B cell (primary cell): ENCODE measurements around the gene PLD3. TPM values are rescaled to one million over a fixed set of nuclear protein-coding genes. Genes with fewer than 3 reads are reported as not detected.

Source experiments
- ATAC-seq: fragments of 200-7000 bp; cut with Tn5 transposase; one replicate; pipeline ENCODE4 v1.10.0; 2021; ENCODE audit warnings: low read depth, mild to moderate bottlenecking, moderate number of reproducible peaks, moderate library complexity
- CTCF ChIA-PET: fragments of 350-600 bp; sonication (Branson Sonifier 250); formaldehyde crosslinking; loops from one replicate; lab custom pipeline; 2021; ENCODE audit warnings: antibody characterized with exemption, inconsistent platforms; lab: Charles Lee
- POLR2A ChIA-PET: fragments of 350-600 bp; sonication (Branson Sonifier 250); formaldehyde crosslinking; loops from one replicate; lab custom pipeline; 2021; ENCODE audit warnings: antibody characterized with exemption; lab: Charles Lee
- DNase-seq: peaks from one replicate; pipeline ENCODE4 v3.0.0; 2013
- H2AFZ ChIP-seq: 2 replicates; pipeline ENCODE4 v1.6.1; 2012; ENCODE audit warnings: mild to moderate bottlenecking, low read depth, low read length; ENCODE audit not compliant: insufficient read depth, poor library complexity, severe bottlenecking
- H3K27ac ChIP-seq, 2 donors: 1 replicate in 1 of 2; 2 replicates in 1 of 2; pipeline ENCODE4 v1.5.1; 2012 to 2013; ENCODE audit warnings: low read length in 2 of 2, mild to moderate bottlenecking in 2 of 2, moderate library complexity in 1 of 2
- H3K27me3 ChIP-seq, 4 experiments: fragments of 200-600 bp in 1 of 4; sonication (generic) in 1 of 4; replicated peaks in 1 of 4; 1 replicate in 2 of 4; 2 replicates in 2 of 4; pipeline versions ENCODE4 v1.6.1 to v1.7.0; 2013 to 2016; ENCODE audit warnings: low read length in 3 of 4, mild to moderate bottlenecking in 2 of 4, mixed read lengths in 1 of 4, moderate library complexity in 1 of 4; ENCODE audit not compliant: insufficient read depth in 4 of 4, control insufficient read depth in 3 of 4; ENCODE audit errors: control extremely low read depth in 1 of 4
- H3K36me3 ChIP-seq, 2 experiments: replicated peaks in 1 of 2; 1 replicate in 1 of 2; 2 replicates in 1 of 2; pipeline versions ENCODE4 v1.6.1 to v1.7.1; 2013; ENCODE audit warnings: low read length in 1 of 2; ENCODE audit not compliant: insufficient read depth in 2 of 2, control insufficient read depth in 1 of 2; ENCODE audit errors: control extremely low read depth in 1 of 2, extremely low read depth in 1 of 2
- H3K4me1 ChIP-seq, 2 donors: fragments of 200-600 bp in 1 of 2; sonication (generic) in 1 of 2; 1 replicate in 1 of 2; 2 replicates in 1 of 2; pipeline versions ENCODE4 v1.5.1 to v1.6.1; 2013 to 2017; ENCODE audit warnings: low read length in 2 of 2; ENCODE audit not compliant: control insufficient read depth in 2 of 2, insufficient read depth in 2 of 2
- H3K4me2 ChIP-seq: replicated peaks from 2 replicates; pipeline ENCODE3; 2012; ENCODE audit warnings: mild to moderate bottlenecking, low read depth, low read length; ENCODE audit not compliant: poor library complexity, severe bottlenecking
- H3K4me3 ChIP-seq, 5 experiments: fragments of 200-600 bp in 1 of 5; sonication (generic) in 1 of 5; 1 replicate in 3 of 5; 2 replicates in 2 of 5; pipeline versions ENCODE4 v1.5.1 to v1.7.0; 2011 to 2016; ENCODE audit warnings: low read length in 4 of 5, mild to moderate bottlenecking in 4 of 5, low read depth in 2 of 5, control low read depth in 1 of 5, moderate library complexity in 1 of 5; ENCODE audit not compliant: insufficient read depth in 1 of 5; ENCODE audit errors: control extremely low read depth in 1 of 5, extremely low read depth in 1 of 5
- H3K79me2 ChIP-seq: fragments of 200-600 bp; sonication (generic); one replicate; pipeline ENCODE4 v1.6.0; 2016; ENCODE audit warnings: low read length; ENCODE audit not compliant: control insufficient read depth, insufficient read depth
- H3K9ac ChIP-seq: fragments of 200-600 bp; sonication (generic); 2 replicates; pipeline ENCODE4 v1.6.1; 2017; ENCODE audit warnings: mild to moderate bottlenecking, low read length, moderate library complexity
- H3K9me3 ChIP-seq, 3 donors: one replicate each; pipeline versions ENCODE4 v1.6.1 to v1.7.1; 2013; ENCODE audit warnings: low read length in 2 of 3; ENCODE audit not compliant: control insufficient read depth in 2 of 3, insufficient read depth in 1 of 3; ENCODE audit errors: control extremely low read depth in 1 of 3
- H4K20me1 ChIP-seq: 2 replicates; pipeline ENCODE4 v1.6.0; 2012; ENCODE audit warnings: mild to moderate bottlenecking, low read length; ENCODE audit not compliant: insufficient read depth, control insufficient read depth, poor library complexity, severe bottlenecking
- H3K27ac Mint-ChIP-seq: one replicate; pipeline ENCODE4 v1.8.0; 2021; ENCODE audit warnings: mixed read lengths
- H3K27me3 Mint-ChIP-seq: one replicate; pipeline ENCODE4 v1.8.0; 2021; ENCODE audit warnings: mixed read lengths
- H3K4me1 Mint-ChIP-seq: one replicate; pipeline ENCODE4 v1.8.0; 2021; ENCODE audit warnings: mixed read lengths
- H3K4me3 Mint-ChIP-seq: one replicate; pipeline ENCODE4 v1.8.0; 2021; ENCODE audit warnings: mixed read lengths
- H3K9me3 Mint-ChIP-seq: one replicate; pipeline ENCODE4 v1.8.0; 2022; ENCODE audit warnings: mixed read lengths; ENCODE audit not compliant: insufficient read depth
- CTCF ChIP-seq: fragments of 200-600 bp; IDR thresholded peaks from one replicate; pipeline ENCODE4 v1.8.0; 2022; ENCODE audit warnings: antibody characterized with exemption, mild to moderate bottlenecking
- EZH2 ChIP-seq: IDR thresholded peaks from 2 replicates; pipeline ENCODE4 v1.6.1; 2012; ENCODE audit warnings: borderline replicate concordance, low read depth, mild to moderate bottlenecking, moderate library complexity, low read length; ENCODE audit not compliant: insufficient read depth, poor library complexity, severe bottlenecking
- WGBS: methylation state at CpG from one replicate; pipeline ENCODE4 v1.1.5; 2013; ENCODE audit warnings: missing lambda C conversion rate; ENCODE audit not compliant: insufficient coverage; 5-methylcytosine and 5-hydroxymethylcytosine counted together
- intact Hi-C: fragments of 100-400 bp; cut with micrococcal nuclease; formaldehyde crosslinking; loops from one replicate; pipeline ENCODE4 v1.10.0; 2022
- polyA plus RNA-seq: library from polyadenylated mRNA; depleted of rRNA; stranded (reverse); fragments of >200 nt; gene quantifications from 2 replicates; pipeline ENCODE4 v1.2.3, GENCODE V29; 2012
- total RNA-seq, 2 donors: library from RNA; stranded (reverse); fragments of 120-200 nt in 1 of 2; gene quantifications; 1 replicate in 1 of 2; 2 replicates in 1 of 2; pipeline versions ENCODE4 v1.2.3 to v1.2.4, GENCODE V29; 2013 to 2022

The PLD3 gene
- total and polyA plus RNA-seq, 2 donors (not counting 1 experiment from before 2014, with no cell fraction given) = 61.7 to 153 TPM

- Histone ChIP-seq H2AFZ (no peak overlapping the region), H3K27ac (no peak overlapping the region), H3K79me2 (no peaks in the 10 kb centered on the region), H3K9ac (no peak overlapping the region), H3K4me3 (no peak overlapping the region), H3K9me3 (no peaks in the 10 kb centered on the region), H3K27me3 (peaks cover 0 to 2% (median 0%) of the 10 kb centered on the region in 4 experiments), H3K4me1 (peaks cover 12 to 28% of the 10 kb centered on the region in 2 donors), H3K36me3 (no peaks in the 10 kb centered on the region), H3K4me2 (no peak overlapping the region), H4K20me1 (no peaks in the 10 kb centered on the region)
- no peak overlapping the region for H3K4me3 Mint-ChIP-seq
- ChIA-PET POLR2A (interaction anchor here (0.6 kb wide), 1 partner anchor 21 kb away, joined by 7 read pairs; no protein-coding TSS in a partner anchor), CTCF (interaction anchor here (0.9 kb wide), 1 partner anchor 243 kb away, joined by 4 read pairs; no protein-coding TSS in a partner anchor)
- peaks cover 21% of the 10 kb centered on the region for H3K4me1 Mint-ChIP-seq
- no peak overlapping the region for H3K27ac Mint-ChIP-seq
- ATAC-seq = no peak
- 95% methylated on average over 18 of the region's 21 CpGs for WGBS
- H3K9me3 Mint-ChIP-seq = no peaks in the 10 kb centered on the region
- no peak for DNase-seq
- TF ChIP-seq EZH2 (no peak), CTCF (no peak)
- no peaks in the 10 kb centered on the region for H3K27me3 Mint-ChIP-seq
- intact Hi-C loops = no loop called here
Measured at GRCh38 chr19:40414542-40415535, 66.3 kb downstream of the PLD3 start.

- DNase-seq (no peak), ATAC-seq (no peak)
- H3K4me1 ChIP-seq = peaks cover 12 to 23% of the 10 kb centered on the region in 2 donors
- ChIA-PET POLR2A (no interaction called here), CTCF (interaction anchor here (0.6 to 0.9 kb wide), 2 partner anchors 81 to 242 kb away, joined by 4 read pairs; no protein-coding TSS in a partner anchor)
- Mint-ChIP-seq H3K9me3 (no peaks in the 10 kb centered on the region), H3K27me3 (no peaks in the 10 kb centered on the region), H3K4me1 (peaks cover 20% of the 10 kb centered on the region), H3K4me3 (no peak overlapping the region), H3K27ac (no peak overlapping the region)
- H3K27ac ChIP-seq = no peak overlapping the region
- H2AFZ ChIP-seq = no peak overlapping the region
- no peak overlapping the region for H3K4me3 ChIP-seq
- no peaks in the 10 kb centered on the region for H3K36me3 ChIP-seq
- no peaks in the 10 kb centered on the region for H3K9me3 ChIP-seq
- no peaks in the 10 kb centered on the region for H3K79me2 ChIP-seq
- no peak overlapping the region for H3K9ac ChIP-seq
- TF ChIP-seq EZH2 (no peak), CTCF (no peak)
- no peak overlapping the region for H3K4me2 ChIP-seq
- intact Hi-C loops = no loop called here
- 95% methylated on average over 2 of the region's 2 CpGs for WGBS
- H4K20me1 ChIP-seq = no peaks in the 10 kb centered on the region
- peaks cover 0 to 2% (median 0%) of the 10 kb centered on the region in 4 experiments for H3K27me3 ChIP-seq
Measured at GRCh38 chr19:40415768-40416167, 67.3 kb downstream of the PLD3 start.
